ENCODE results near the gene CD80.
A peak's percentile ranks its signal among the peaks of the same experiment; 100 is the strongest.
"Not testable (repeated sequence)": the region's sequence is repeated elsewhere in the genome, so short reads cannot be mapped to it uniquely, and the experiment has no call there.

CD80 gene, protein sequence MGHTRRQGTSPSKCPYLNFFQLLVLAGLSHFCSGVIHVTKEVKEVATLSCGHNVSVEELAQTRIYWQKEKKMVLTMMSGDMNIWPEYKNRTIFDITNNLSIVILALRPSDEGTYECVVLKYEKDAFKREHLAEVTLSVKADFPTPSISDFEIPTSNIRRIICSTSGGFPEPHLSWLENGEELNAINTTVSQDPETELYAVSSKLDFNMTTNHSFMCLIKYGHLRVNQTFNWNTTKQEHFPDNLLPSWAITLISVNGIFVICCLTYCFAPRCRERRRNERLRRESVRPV

DNA sequence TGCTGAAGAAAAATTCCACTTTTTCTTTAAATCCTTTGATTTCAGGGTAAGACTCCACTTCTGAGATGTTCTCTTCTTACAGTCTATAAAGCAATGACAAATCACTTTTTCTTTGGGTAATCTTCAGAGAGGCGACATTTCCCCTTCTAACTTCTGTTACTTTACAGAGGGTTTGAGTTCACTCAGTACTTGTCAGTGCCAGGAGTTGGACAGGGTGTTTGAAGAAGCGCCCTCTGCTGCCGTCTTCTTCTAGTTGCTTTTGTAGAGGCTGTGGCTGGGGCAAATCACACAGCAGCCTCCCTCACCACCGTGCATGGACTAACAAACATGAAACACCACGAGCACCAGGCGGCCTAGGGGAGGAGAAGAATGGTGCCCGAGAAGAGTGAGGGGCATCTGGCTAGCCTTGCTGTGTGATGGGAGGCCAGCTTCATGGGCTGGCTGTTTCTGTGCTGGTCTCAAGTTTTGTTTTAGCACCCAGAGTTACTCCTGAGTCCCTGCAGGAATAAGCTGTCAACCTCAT lies at the start of gene CD80:
CD80 (minus strand) TSS at position 174 of the 523 bp plus-strand sequence. CDS start 1,886 bp downstream, outside the sequence.
- peak within 1 kb of the TSS; percentile 69 for H3K4me3 Mint-ChIP-seq
- peaks cover 11% of the 10 kb centered on the region for H3K36me3 Mint-ChIP-seq (ENCODE audit: low read depth)
- H3K27ac Mint-ChIP-seq: peak within 1 kb of the TSS; percentile 72
- H3K27me3 Mint-ChIP-seq: peaks cover 6% of the 10 kb centered on the region
- no peaks in the 10 kb centered on the region for H3K9me3 Mint-ChIP-seq
- ATAC-seq (peak; percentile 77), DNase-seq (peak; percentile 70)
- H3K4me1 Mint-ChIP-seq: peaks cover 69% of the 10 kb centered on the region

DNA sequence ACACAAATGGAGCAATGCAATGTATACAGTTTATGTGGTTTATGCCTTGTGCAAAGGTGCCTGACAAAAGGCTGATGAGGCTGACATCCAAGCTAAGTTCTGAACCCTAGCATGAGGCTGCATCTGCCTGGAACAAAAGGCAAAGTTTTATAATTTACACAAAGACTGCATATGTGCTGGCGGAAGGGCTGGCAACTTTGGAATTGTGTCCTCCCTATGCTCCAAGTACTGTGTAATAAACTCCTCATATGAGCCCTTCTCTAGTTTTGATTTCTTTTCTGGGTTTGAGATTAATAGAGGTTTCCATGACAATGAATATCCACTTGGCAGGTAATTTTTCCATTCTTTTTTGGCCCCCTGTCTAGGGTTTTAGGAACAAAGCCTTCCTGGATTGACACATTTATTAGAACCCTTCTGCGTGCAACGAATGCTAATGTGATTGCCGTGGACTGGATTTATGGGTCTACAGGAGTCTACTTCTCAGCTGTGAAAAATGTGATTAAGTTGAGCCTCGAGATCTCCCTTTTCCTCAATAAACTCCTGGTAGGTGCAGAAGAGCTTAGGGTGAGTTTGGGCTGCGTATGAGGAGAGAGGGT lies 49.1 kb upstream of the CD80 start:
- H3K27ac Mint-ChIP-seq: no peak overlapping the region
- no peak for ATAC-seq
- H3K4me3 Mint-ChIP-seq: no peak overlapping the region
- H3K9me3 Mint-ChIP-seq: no peaks in the 10 kb centered on the region
- DNase-seq: no peak
- peaks cover 27% of the 10 kb centered on the region for H3K27me3 Mint-ChIP-seq
- no peaks in the 10 kb centered on the region for H3K36me3 Mint-ChIP-seq (ENCODE audit: low read depth)
- peaks cover 8% of the 10 kb centered on the region for H3K4me1 Mint-ChIP-seq

DNA sequence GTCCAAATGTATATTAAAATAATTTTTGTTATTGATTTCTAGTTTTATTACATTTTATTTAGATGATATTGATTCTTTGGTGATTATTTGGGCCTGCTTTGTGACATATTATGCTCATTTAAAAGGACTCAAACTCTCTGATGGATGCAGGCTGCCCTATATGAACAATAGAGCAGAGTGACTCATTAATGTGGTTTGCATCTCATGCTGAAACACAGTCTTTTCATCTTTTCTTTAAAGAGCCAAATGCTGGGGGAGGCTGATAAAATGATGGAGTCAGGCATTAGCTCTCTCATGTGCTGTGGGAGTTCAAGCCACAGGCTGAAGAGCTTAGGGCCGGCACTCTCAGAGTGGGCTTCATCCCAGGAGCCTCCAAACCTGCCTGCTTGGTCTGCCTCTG lies 45.5 kb upstream of the CD80 start:
- Mint-ChIP-seq H3K27me3 (peaks cover 11% of the 10 kb centered on the region), H3K9me3 (no peaks in the 10 kb centered on the region), H3K4me1 (peaks cover 26% of the 10 kb centered on the region), H3K27ac (no peak overlapping the region), H3K36me3 (ENCODE audit: low read depth) (no peaks in the 10 kb centered on the region), H3K4me3 (no peak overlapping the region)
- DNase-seq: no peak
- ATAC-seq: peak; percentile 74

DNA sequence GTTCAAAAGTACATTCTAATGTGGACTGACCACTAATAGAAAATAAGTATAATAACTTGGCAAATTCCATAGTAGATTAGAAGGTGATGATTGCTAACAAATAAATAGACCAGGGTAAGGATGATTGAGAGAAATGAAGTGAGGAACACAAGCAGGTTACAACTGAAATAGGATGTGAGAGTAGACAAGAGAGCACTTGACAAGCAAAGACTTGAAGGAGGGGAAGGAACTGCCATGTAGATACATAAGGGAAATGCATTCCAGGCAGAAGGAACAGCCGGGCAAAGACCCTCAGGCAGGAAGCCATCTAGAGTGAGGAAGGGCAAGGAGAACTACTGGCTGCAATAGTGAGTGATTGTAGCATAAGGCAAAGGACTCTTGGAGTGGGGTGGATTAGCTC lies 43.3 kb upstream of the CD80 start:
- Mint-ChIP-seq H3K27me3 (peaks cover 1% of the 10 kb centered on the region), H3K27ac (no peak overlapping the region), H3K36me3 (ENCODE audit: low read depth) (no peaks in the 10 kb centered on the region), H3K4me1 (peaks cover 46% of the 10 kb centered on the region), H3K9me3 (no peaks in the 10 kb centered on the region), H3K4me3 (no peak overlapping the region)
- no peak for ATAC-seq
- no peak for DNase-seq

DNA sequence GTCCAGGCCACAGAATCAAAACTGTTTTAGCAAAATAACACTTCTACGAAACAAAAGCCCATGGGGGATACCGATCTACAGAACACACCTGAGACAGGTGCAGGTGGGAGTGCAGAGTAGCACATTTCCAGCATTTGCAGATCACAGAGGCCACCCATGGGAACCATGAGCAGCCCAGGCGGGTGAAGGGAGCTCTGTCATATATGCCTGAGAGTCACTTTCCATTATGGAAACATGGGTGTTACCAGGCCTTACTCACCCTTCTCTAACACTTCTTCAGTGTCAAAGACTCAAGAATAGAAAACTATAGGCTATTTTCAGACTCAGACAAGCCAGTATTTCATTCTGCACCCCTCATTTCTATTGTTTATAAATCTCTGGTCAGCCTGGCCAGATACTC lies 41.7 kb upstream of the CD80 start:
- DNase-seq: peak; percentile 11
- Mint-ChIP-seq H3K36me3 (ENCODE audit: low read depth) (no peaks in the 10 kb centered on the region), H3K4me3 (no peak overlapping the region), H3K4me1 (peaks cover 51% of the 10 kb centered on the region), H3K27me3 (no peaks in the 10 kb centered on the region), H3K9me3 (no peaks in the 10 kb centered on the region), H3K27ac (peak overlapping the region; percentile 41)
- peak; percentile 81 for ATAC-seq

DNA sequence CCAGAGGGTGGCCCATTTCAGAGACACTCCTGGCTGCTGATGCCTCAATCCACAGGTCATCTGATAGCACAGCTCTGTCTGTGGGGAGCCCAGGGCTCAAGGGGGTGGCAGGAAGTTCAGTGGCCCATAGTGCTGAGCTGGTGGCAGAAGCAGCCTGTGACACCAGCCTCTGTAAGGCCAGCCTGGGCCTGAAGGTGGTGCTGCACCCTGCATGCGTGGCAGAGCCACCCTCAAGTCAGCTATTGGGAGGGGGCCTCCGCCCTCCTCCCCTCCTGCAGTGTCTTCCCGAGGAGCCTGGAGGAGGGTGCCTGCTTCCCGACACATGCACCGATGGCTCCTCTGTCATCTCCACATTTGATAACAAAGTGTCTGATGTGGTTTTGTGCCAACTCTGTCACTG lies 41.3 kb upstream of the CD80 start:
- ATAC-seq: peak; percentile 69
- Mint-ChIP-seq H3K36me3 (ENCODE audit: low read depth) (no peaks in the 10 kb centered on the region), H3K9me3 (no peaks in the 10 kb centered on the region), H3K27me3 (no peaks in the 10 kb centered on the region), H3K4me3 (no peak overlapping the region), H3K4me1 (peaks cover 51% of the 10 kb centered on the region), H3K27ac (peak overlapping the region; percentile 41)
- peak; percentile 36 for DNase-seq

DNA sequence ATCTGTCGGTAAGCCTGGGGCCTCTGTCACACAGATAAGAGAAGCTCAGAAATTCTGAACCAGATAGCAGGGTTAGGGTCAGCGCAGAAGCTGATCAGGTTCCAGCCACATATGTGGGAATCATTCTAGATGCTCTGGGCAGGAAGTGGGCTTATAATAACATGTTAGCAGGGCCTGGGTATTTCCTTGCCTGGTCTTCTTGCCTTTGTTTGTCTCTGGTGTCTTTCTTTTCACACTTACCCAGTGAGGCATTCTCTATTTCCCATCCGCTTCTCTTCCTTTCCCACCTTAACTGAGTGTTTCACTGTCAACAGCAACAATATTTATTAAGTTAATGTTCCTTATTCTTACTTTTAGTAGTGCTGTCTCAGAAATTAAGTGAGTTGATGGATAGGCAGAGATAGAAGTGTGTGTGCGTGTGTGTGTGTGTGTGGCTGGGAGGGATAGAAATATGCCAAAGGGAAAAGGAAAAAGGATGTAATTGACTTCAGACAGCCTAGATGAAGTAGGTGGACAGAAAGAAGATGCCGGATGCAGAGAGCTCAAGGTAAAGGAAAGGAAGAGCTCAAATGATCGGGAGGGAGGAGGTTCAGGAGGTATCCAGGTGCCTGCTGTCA lies 40.3 kb upstream of the CD80 start:
- peaks cover 46% of the 10 kb centered on the region for H3K4me1 Mint-ChIP-seq
- ATAC-seq (no peak), DNase-seq (no peak)
- H3K4me3 Mint-ChIP-seq: no peak overlapping the region
- H3K27ac Mint-ChIP-seq: peak overlapping the region; percentile 63
- no peaks in the 10 kb centered on the region for H3K27me3 Mint-ChIP-seq
- H3K36me3 Mint-ChIP-seq (ENCODE audit: low read depth): no peaks in the 10 kb centered on the region
- H3K9me3 Mint-ChIP-seq: no peaks in the 10 kb centered on the region

DNA sequence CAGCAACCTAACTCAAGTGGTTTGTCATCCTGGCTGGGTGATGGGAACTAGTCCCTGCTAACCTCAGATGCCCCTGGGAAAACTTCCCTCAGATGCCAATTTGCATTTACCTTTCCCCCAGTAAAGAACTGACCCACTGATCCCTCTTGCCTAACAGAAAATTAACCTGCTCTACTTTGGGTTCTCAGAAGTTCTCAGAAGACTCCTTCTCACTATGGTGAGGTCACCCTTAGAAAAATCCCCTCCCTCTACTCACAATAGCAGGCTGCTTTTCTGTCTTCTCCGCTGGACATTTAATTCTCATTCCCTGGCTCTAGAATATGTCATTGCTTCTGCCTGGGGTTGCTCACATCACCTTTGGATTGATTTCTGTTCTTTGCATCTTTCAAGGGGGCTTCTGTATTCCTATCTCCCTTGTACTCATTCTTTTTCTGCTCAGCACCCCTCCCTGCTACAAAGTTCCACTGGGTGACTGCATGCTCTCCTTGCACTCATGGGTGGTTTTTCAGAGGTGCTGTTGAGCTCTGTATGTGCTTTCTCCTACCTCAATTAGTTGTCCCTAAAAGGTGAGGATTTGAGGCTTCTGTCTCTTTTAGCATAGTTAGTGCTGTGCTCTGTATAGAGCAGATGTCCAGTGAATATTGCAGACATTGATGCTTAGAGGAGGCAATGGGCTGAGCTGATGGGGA lies 39.1 kb upstream of the CD80 start:
- peak overlapping the region; percentile 63 for H3K27ac Mint-ChIP-seq
- H3K36me3 Mint-ChIP-seq (ENCODE audit: low read depth): no peaks in the 10 kb centered on the region
- H3K4me3 Mint-ChIP-seq: no peak overlapping the region
- H3K27me3 Mint-ChIP-seq: no peaks in the 10 kb centered on the region
- DNase-seq: no peak
- peaks cover 43% of the 10 kb centered on the region for H3K4me1 Mint-ChIP-seq
- ATAC-seq: peak; percentile 26
- H3K9me3 Mint-ChIP-seq: no peaks in the 10 kb centered on the region

DNA sequence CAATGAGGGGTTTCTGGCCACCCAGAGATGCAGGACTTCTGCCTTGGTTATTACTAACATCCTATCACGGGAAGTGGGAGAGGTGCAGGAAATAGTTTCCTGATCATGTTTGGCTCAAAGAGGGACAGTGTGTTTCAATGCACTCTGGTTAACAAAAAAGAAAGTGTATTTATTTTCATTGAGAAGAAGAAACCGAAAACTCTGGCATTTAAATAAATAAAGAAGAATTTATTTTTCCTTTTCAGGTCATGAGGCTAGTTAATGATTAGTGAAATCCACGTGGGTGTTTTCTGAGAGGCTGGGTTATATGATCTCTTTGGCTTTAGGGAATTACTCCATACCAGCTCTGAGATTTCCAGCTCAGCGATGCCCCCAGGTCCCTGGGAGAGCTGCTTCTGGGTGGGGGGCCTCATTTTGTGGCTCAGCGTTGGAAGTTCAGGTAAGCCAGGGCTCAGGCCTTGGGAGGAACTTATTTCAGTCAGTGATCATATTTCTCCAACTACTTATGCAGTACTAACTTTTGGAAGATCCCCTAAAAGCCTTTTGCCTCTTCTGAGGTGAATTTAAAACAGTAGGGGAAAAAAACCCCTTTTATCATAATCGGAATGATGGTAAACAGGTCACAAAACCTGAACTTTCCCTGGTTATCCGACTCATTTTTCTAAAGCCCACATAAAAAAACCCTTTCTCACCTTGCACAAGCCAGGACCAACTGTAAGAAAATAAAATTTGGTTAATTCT lies 38.3 kb upstream of the CD80 start, which contains the start of gene PLA1A:
PLA1A (plus strand) TSS at position 338 of the 741 bp plus-strand sequence; CDS start at position 367, 29 bp downstream.
- H3K4me1 Mint-ChIP-seq: peaks cover 45% of the 10 kb centered on the region
- DNase-seq: no peak
- H3K27ac Mint-ChIP-seq: peak within 1 kb of the TSS; percentile 63
- no peak within 1 kb of the TSS for H3K4me3 Mint-ChIP-seq
- H3K27me3 Mint-ChIP-seq: peaks cover 2% of the 10 kb centered on the region
- no peaks in the 10 kb centered on the region for H3K36me3 Mint-ChIP-seq (ENCODE audit: low read depth)
- H3K9me3 Mint-ChIP-seq: no peaks in the 10 kb centered on the region
- no peak for ATAC-seq

DNA sequence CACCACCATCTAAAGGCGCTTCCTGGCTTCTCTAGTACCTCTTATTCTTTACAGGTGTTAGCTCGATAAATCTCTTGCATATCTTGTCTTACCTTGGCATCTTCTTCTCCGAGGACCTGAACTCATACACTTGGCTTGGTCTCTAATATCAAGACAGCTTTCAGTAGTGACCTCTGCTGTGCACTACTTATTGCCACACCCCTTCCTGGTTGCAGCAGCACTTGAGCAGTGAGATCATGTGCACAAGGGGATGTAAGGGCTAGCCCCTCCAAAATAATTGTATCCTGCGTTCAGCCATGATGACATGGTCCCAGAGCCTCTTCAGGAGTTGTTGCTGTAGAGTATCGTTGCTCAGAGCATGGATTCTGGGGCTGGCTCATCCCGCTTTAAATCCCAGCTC lies 37.0 kb upstream of the CD80 start:
- H3K9me3 Mint-ChIP-seq: no peaks in the 10 kb centered on the region
- no peak overlapping the region for H3K27ac Mint-ChIP-seq
- H3K27me3 Mint-ChIP-seq: peaks cover 2% of the 10 kb centered on the region
- H3K4me3 Mint-ChIP-seq: no peak overlapping the region
- H3K4me1 Mint-ChIP-seq: peaks cover 39% of the 10 kb centered on the region
- ATAC-seq: no peak
- H3K36me3 Mint-ChIP-seq (ENCODE audit: low read depth): no peaks in the 10 kb centered on the region
- DNase-seq: no peak

DNA sequence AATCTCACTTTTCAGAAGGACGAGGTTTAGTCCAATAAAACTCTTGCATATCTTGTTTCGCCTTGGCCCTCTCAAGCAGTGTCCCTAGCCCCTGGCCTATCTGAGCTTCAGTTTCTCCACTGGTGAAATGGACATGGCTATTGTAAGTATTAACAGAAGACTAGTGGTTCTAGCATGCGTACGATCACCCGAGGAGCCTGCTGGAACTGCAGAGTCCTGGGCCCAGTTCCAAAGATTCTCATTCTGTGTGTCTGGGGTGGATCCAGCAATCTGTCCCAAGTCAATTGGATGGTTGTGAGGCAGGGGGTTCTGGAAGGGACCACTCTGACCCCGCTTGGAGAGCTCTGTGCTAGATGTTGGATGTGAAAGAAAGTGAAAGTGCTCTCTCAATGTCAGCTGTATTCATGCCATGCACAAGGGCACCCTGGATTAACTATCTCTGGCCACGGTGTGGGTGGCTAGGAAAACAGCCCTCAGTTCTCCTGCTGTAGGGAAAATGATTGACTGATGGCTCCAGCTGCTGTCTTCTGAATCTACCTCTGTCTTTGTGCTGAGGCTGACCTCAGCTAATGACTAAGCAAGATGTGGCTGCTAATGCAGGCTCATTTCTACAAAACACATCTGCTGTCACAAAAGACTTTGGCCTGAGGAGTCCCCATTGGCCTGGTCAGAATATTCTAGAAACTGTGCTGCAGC lies 36.4 kb upstream of the CD80 start:
- H3K27me3 Mint-ChIP-seq: peaks cover 2% of the 10 kb centered on the region
- no peak overlapping the region for H3K27ac Mint-ChIP-seq
- no peaks in the 10 kb centered on the region for H3K9me3 Mint-ChIP-seq
- DNase-seq (no peak), ATAC-seq (no peak)
- no peak overlapping the region for H3K4me3 Mint-ChIP-seq
- peaks cover 33% of the 10 kb centered on the region for H3K4me1 Mint-ChIP-seq
- no peaks in the 10 kb centered on the region for H3K36me3 Mint-ChIP-seq (ENCODE audit: low read depth)

DNA sequence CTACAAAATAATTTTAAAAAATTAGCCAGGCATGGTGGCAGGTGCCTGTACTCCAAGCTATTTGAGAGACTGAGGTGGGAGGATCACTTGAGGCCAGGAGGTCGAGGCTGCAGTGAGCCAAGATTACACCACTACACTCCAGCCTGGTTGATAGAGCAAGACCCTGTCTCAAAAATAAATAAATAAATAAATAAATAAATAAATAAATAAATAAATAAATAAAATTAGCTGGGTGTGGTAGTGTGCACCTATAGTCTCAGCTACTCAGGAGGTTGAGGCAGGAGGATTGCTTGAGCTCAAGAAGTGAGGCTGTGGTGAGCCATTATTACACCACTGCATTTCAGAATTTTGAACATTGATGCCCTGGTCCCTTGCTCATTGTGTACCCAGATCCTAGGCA lies 35.5 kb upstream of the CD80 start:
- H3K27ac Mint-ChIP-seq; H3K27me3 Mint-ChIP-seq; H3K9me3 Mint-ChIP-seq; H3K4me3 Mint-ChIP-seq; ATAC-seq; H3K36me3 Mint-ChIP-seq (ENCODE audit: low read depth); DNase-seq: not testable (repeated sequence)
- peaks cover 31% of the 10 kb centered on the region for H3K4me1 Mint-ChIP-seq

DNA sequence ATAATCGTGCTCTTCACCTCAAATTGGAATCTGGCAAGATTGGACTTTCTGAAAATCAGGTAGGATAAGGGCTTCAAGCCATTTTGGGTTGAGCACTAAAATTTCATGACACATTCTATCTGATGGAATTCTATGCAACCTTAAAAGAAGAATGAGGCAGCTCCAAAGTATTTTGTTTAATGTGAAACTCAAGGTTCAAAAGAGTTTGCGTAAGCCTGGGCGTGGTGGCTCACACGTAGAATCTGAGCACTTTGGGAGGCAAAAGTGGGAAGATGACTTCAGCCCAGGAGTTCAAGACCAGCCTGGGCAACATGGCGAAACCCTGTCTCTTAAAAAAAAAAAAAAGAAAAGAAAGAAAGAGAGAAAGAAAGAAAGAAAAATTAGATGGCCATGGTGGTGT lies 34.7 kb upstream of the CD80 start:
- H3K27ac Mint-ChIP-seq: no peak overlapping the region
- ATAC-seq: no peak
- H3K4me1 Mint-ChIP-seq: peaks cover 31% of the 10 kb centered on the region
- H3K27me3 Mint-ChIP-seq: peaks cover 2% of the 10 kb centered on the region
- DNase-seq: no peak
- peaks cover 5% of the 10 kb centered on the region for H3K36me3 Mint-ChIP-seq (ENCODE audit: low read depth)
- H3K4me3 Mint-ChIP-seq: no peak overlapping the region
- peaks cover 5% of the 10 kb centered on the region for H3K9me3 Mint-ChIP-seq
